ENCODE data around the gene CACNB4. TPM values are rescaled to one million over a fixed set of nuclear protein-coding genes. Genes with fewer than 3 reads are reported as not detected.

The CACNB4 gene
- polyA plus RNA-seq, 1 experiment = 0.12 TPM

GRCh38 chr2:152103271-152103670, 4.4 kb upstream of the CACNB4 start:
- H3K27me3 ChIP-seq (ENCODE audit: control insufficient read depth, insufficient read depth, low read length) = peaks cover 25% of the 10 kb centered on the region
- POLR2A ChIA-PET = interaction anchor here (0.7 kb wide), 1 partner anchor 98 kb away, joined by 5 read pairs; no protein-coding TSS in a partner anchor
- TF ChIP-seq CTCF (IDR thresholded peaks at IDR 0.05; ENCODE audit: insufficient read depth, low read depth, low read length) = no peak
- CTCF ChIA-PET = no interaction called here
- H3K36me3 ChIP-seq (ENCODE audit: control insufficient read depth, insufficient read depth, low read length) = no peaks in the 10 kb centered on the region
- H3K4me3 ChIP-seq (ENCODE audit: low read depth, low read length) = no peak overlapping the region
- DNase-seq (ENCODE audit: low read depth) = no peak

- ChIA-PET CTCF (interaction anchor here (0.6 to 0.7 kb wide), 2 partner anchors 20 to 74 kb away, joined by 3 read pairs; no protein-coding TSS in a partner anchor), POLR2A (interaction anchor here (0.6 kb wide), 1 partner anchor 25 kb away, joined by 18 read pairs; no protein-coding TSS in a partner anchor)
- no peak for DNase-seq (ENCODE audit: low read depth)
- Histone ChIP-seq H3K4me3 (ENCODE audit: low read depth, low read length) (no peak overlapping the region), H3K27me3 (ENCODE audit: control insufficient read depth, insufficient read depth, low read length) (peaks cover 30% of the 10 kb centered on the region), H3K36me3 (ENCODE audit: control insufficient read depth, insufficient read depth, low read length) (no peaks in the 10 kb centered on the region)
- no peak for TF ChIP-seq CTCF (IDR thresholded peaks at IDR 0.05; ENCODE audit: insufficient read depth, low read depth, low read length)
These were observed 2.1 kb upstream of the CACNB4 start for GRCh38 chr2:152100961-152101360.

- Histone ChIP-seq H3K4me3 (ENCODE audit: low read depth, low read length) (peak overlapping the region; percentile 47), H3K27me3 (ENCODE audit: control insufficient read depth, insufficient read depth, low read length) (peaks cover 34% of the 10 kb centered on the region), H3K36me3 (ENCODE audit: control insufficient read depth, insufficient read depth, low read length) (no peaks in the 10 kb centered on the region)
- POLR2A ChIA-PET = no interaction called here
- DNase-seq (ENCODE audit: low read depth) = no peak
- TF ChIP-seq CTCF (IDR thresholded peaks at IDR 0.05; ENCODE audit: insufficient read depth, low read depth, low read length) = no peak
- CTCF ChIA-PET = interaction anchor here (0.6 to 1.0 kb wide), 2 partner anchors 49 to 1419 kb away, joined by 3 to 4 read pairs; no protein-coding TSS in a partner anchor
These were observed 665 bp upstream of the CACNB4 start for GRCh38 chr2:152099367-152100050.

- CTCF ChIA-PET = interaction anchor here (0.9 kb wide), 2 partner anchors 10 to 72 kb away, joined by 3 to 4 read pairs; no protein-coding TSS in a partner anchor
- POLR2A ChIA-PET = no interaction called here
- Histone ChIP-seq H3K36me3 (ENCODE audit: control insufficient read depth, insufficient read depth, low read length) (no peaks in the 10 kb centered on the region), H3K27me3 (ENCODE audit: control insufficient read depth, insufficient read depth, low read length) (peaks cover 35% of the 10 kb centered on the region), H3K4me3 (ENCODE audit: low read depth, low read length) (peak overlapping the region; percentile 47)
- no peak for DNase-seq (ENCODE audit: low read depth)
- TF ChIP-seq CTCF (IDR thresholded peaks at IDR 0.05; ENCODE audit: insufficient read depth, low read depth, low read length) = no peak
These were observed 896 bp downstream of the CACNB4 start for GRCh38 chr2:152097801-152098495.

GRCh38 chr2:152097290-152097800, 1.5 kb downstream of the CACNB4 start:
- Histone ChIP-seq H3K4me3 (ENCODE audit: low read depth, low read length) (peak overlapping the region; percentile 16; the same call in 1 of the 2 replicates), H3K36me3 (ENCODE audit: control insufficient read depth, insufficient read depth, low read length) (no peaks in the 10 kb centered on the region), H3K27me3 (ENCODE audit: control insufficient read depth, insufficient read depth, low read length) (peaks cover 35% of the 10 kb centered on the region)
- ChIA-PET CTCF (interaction anchor here (0.9 kb wide), 2 partner anchors 11 to 72 kb away, joined by 3 to 4 read pairs; no protein-coding TSS in a partner anchor), POLR2A (no interaction called here)
- no peak for TF ChIP-seq CTCF (IDR thresholded peaks at IDR 0.05; ENCODE audit: insufficient read depth, low read depth, low read length)
- no peak for DNase-seq (ENCODE audit: low read depth)

All from BJ (cell line).